ENCODE measurements around the gene LEUTX.

The LEUTX gene

GRCh38 chr19:39754544-39754943 is 24.1 kb upstream of the LEUTX start:
- no peak for TF ChIP-seq GATA2 (IDR thresholded peaks at IDR 0.05; ENCODE audit: low read depth, low read length)
- TF ChIP-seq GATA3 (IDR thresholded peaks at IDR 0.05; ENCODE audit: low read depth, low read length): no peak

- no peak for TF ChIP-seq GATA3 (IDR thresholded peaks at IDR 0.05; ENCODE audit: low read depth, low read length)
- TF ChIP-seq GATA2 (IDR thresholded peaks at IDR 0.05; ENCODE audit: low read depth, low read length): no peak
Observed at GRCh38 chr19:39754971-39755370, 23.7 kb upstream of the LEUTX start.

GRCh38 chr19:39759457-39760184 is 19.0 kb upstream of the LEUTX start:
- TF ChIP-seq GATA3 (IDR thresholded peaks at IDR 0.05; ENCODE audit: low read depth, low read length) (no peak), GATA2 (IDR thresholded peaks at IDR 0.05; ENCODE audit: low read depth, low read length) (no peak)

GRCh38 chr19:39765091-39766076 is 13.3 kb upstream of the LEUTX start:
- TF ChIP-seq GATA2 (IDR thresholded peaks at IDR 0.05; ENCODE audit: low read depth, low read length): no peak
- no peak for TF ChIP-seq GATA3 (IDR thresholded peaks at IDR 0.05; ENCODE audit: low read depth, low read length)

- TF ChIP-seq GATA3 (IDR thresholded peaks at IDR 0.05; ENCODE audit: low read depth, low read length) (no peak), GATA2 (IDR thresholded peaks at IDR 0.05; ENCODE audit: low read depth, low read length) (no peak)
Observed at GRCh38 chr19:39768334-39768733, 10.3 kb upstream of the LEUTX start.

GRCh38 chr19:39768786-39769185 is 9.9 kb upstream of the LEUTX start:
- TF ChIP-seq GATA2 (IDR thresholded peaks at IDR 0.05; ENCODE audit: low read depth, low read length) (no peak), GATA3 (IDR thresholded peaks at IDR 0.05; ENCODE audit: low read depth, low read length) (no peak)

- no peak for TF ChIP-seq GATA3 (IDR thresholded peaks at IDR 0.05; ENCODE audit: low read depth, low read length)
- TF ChIP-seq GATA2 (IDR thresholded peaks at IDR 0.05; ENCODE audit: low read depth, low read length): no peak
Observed at GRCh38 chr19:39780894-39781293, 2.2 kb downstream of the LEUTX start.

- no peak for TF ChIP-seq GATA3 (IDR thresholded peaks at IDR 0.05; ENCODE audit: low read depth, low read length)
- TF ChIP-seq GATA2 (IDR thresholded peaks at IDR 0.05; ENCODE audit: low read depth, low read length): no peak
Observed at GRCh38 chr19:39788244-39788643, 9.6 kb downstream of the LEUTX start.

GRCh38 chr19:39792999-39793546 is 14.4 kb downstream of the LEUTX start:
- TF ChIP-seq GATA2 (IDR thresholded peaks at IDR 0.05; ENCODE audit: low read depth, low read length): no peak

GRCh38 chr19:39795001-39795400 is 16.3 kb downstream of the LEUTX start:
- TF ChIP-seq GATA3 (IDR thresholded peaks at IDR 0.05; ENCODE audit: low read depth, low read length) (no peak), GATA2 (IDR thresholded peaks at IDR 0.05; ENCODE audit: low read depth, low read length) (no peak)

GRCh38 chr19:39796000-39796498 is 17.4 kb downstream of the LEUTX start:
- TF ChIP-seq GATA3 (IDR thresholded peaks at IDR 0.05; ENCODE audit: low read depth, low read length) (no peak), GATA2 (IDR thresholded peaks at IDR 0.05; ENCODE audit: low read depth, low read length) (no peak)

GRCh38 chr19:39797083-39797482 is 18.4 kb downstream of the LEUTX start:
- no peak for TF ChIP-seq GATA2 (IDR thresholded peaks at IDR 0.05; ENCODE audit: low read depth, low read length)
- no peak for TF ChIP-seq GATA3 (IDR thresholded peaks at IDR 0.05; ENCODE audit: low read depth, low read length)

- TF ChIP-seq GATA3 (IDR thresholded peaks at IDR 0.05; ENCODE audit: low read depth, low read length) (no peak), GATA2 (IDR thresholded peaks at IDR 0.05; ENCODE audit: low read depth, low read length) (no peak)
Observed at GRCh38 chr19:39802958-39803357, 24.3 kb downstream of the LEUTX start.

GRCh38 chr19:39805104-39805503 is 26.4 kb downstream of the LEUTX start:
- TF ChIP-seq GATA2 (IDR thresholded peaks at IDR 0.05; ENCODE audit: low read depth, low read length): no peak
- TF ChIP-seq GATA3 (IDR thresholded peaks at IDR 0.05; ENCODE audit: low read depth, low read length): no peak
